PFSK-1 (cell line): Measurements from ENCODE around the gene UNCX.

Experiments
- POLR2AphosphoS5 ChIP-seq: IDR thresholded peaks from 2 replicates; pipeline ENCODE4 v1.6.1; 2012; ENCODE audit warnings: low read depth, mild to moderate bottlenecking, control low read depth, low read length, moderate library complexity
- SIN3A ChIP-seq: IDR thresholded peaks from 2 replicates; pipeline ENCODE4 v1.6.1; 2012; ENCODE audit warnings: mild to moderate bottlenecking, low read length, moderate library complexity, borderline replicate concordance; ENCODE audit not compliant: insufficient read depth
- TAF1 ChIP-seq: IDR thresholded peaks from 2 replicates; pipeline ENCODE4 v1.6.1; 2012; ENCODE audit warnings: low read length, control low read depth, borderline replicate concordance; ENCODE audit not compliant: insufficient read depth
- TF ChIP-seq, protein P1 (sequence below), 2 experiments: IDR thresholded peaks; 2 replicates each; pipeline versions ENCODE4 v1.6.1 to v1.8.0; 2011 to 2012; ENCODE audit warnings: low read depth in 2 of 2, low read length in 2 of 2, control low read depth in 1 of 2, inconsistent platforms in 1 of 2, mild to moderate bottlenecking in 1 of 2, moderate library complexity in 1 of 2; ENCODE audit not compliant: insufficient read depth in 1 of 2

DNA sequence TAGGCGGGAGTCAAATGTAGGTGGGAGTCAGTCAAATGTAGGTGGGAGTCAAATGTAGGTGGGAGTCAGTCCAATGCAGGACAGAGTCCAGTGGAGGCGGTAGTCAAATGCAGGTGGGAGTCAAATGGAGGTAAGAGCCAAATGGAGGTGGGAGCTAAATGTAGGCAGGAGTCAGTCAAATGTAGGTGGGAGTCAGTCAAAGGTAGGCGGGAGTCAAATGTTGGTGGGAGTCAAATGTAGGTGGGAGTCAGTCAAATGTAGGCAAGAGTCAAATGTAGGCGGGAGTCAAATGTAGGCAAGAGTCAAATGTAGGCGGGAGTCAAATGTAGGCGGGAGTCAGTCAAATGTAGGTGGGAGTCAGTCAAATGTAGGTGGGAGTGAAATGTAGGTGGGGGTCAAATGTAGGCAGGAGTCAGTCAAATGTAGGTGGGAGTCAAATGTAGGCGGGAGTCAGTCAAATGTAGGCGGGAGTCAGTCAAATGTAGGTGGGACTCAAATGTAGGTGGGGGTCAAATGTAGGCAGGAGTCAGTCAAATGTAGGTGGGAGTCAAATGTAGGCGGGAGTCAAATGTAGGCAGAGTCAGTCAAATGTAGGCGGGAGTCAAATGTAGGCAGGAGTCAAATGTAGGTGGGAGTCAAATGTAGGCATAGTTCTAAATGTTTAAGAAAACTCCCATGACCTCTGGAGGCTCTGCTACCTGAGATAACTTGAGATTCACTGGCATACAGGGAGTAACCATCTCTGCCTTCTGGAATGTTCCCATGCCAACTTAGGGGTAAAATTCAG is 42.5 kb upstream of the UNCX start:
- no peak for TF ChIP-seq POLR2AphosphoS5
- TF ChIP-seq, protein P1, sequence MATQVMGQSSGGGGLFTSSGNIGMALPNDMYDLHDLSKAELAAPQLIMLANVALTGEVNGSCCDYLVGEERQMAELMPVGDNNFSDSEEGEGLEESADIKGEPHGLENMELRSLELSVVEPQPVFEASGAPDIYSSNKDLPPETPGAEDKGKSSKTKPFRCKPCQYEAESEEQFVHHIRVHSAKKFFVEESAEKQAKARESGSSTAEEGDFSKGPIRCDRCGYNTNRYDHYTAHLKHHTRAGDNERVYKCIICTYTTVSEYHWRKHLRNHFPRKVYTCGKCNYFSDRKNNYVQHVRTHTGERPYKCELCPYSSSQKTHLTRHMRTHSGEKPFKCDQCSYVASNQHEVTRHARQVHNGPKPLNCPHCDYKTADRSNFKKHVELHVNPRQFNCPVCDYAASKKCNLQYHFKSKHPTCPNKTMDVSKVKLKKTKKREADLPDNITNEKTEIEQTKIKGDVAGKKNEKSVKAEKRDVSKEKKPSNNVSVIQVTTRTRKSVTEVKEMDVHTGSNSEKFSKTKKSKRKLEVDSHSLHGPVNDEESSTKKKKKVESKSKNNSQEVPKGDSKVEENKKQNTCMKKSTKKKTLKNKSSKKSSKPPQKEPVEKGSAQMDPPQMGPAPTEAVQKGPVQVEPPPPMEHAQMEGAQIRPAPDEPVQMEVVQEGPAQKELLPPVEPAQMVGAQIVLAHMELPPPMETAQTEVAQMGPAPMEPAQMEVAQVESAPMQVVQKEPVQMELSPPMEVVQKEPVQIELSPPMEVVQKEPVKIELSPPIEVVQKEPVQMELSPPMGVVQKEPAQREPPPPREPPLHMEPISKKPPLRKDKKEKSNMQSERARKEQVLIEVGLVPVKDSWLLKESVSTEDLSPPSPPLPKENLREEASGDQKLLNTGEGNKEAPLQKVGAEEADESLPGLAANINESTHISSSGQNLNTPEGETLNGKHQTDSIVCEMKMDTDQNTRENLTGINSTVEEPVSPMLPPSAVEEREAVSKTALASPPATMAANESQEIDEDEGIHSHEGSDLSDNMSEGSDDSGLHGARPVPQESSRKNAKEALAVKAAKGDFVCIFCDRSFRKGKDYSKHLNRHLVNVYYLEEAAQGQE (IDR thresholded peaks at IDR 0.05; ENCODE audit: insufficient read depth in 1 of 2, low read depth in 2 of 2, low read length in 2 of 2) = no peak
- TF ChIP-seq TAF1 = no peak
- TF ChIP-seq SIN3A = no peak
